ENCODE data around the gene KCNH8.
A peak's percentile ranks its signal among the peaks of the same experiment; 100 is the strongest.

KCNH8 gene

DNA sequence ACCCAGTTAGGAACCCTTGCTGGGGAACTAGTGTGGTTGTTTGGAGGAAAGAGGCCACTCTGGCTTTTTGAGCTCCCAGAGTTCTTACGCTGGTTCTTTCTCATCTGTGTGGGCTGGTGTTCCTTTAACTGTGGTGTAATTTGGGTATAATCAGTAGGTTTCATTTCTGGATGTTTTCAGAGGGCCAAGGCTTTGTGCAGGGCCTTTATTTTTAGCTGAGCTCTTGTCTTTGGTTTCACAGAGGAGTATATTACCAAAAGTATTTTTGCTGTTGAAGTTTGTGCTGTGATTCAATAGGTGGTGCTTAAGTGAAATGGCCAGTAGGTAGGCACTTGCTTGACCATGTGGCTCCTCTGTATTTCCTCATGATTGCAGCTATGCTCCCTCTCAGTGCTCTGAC lies 357.9 kb downstream of the KCNH8 start:
- DNase-seq: no peak

DNA sequence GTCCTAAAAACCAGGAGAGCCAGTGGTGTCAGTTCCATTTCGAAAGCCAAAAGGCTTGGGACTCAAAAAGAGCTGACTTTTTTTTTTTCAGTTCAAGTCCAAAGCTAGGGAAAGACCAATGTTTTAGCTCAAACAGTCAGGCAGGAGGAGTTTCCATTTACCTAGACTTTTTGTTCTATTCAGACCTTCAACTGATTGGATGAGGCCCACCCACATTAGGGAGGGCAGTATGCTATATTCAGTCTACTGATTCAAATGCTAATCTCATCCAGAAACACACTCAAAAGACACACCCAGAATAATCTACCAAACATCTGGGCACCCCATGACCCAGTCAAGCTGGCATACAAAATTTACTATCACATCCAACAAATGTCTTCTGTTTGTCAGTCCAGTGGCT lies 374.0 kb downstream of the KCNH8 start:
- DNase-seq: no peak

- no peak for DNase-seq
These were observed 377.8 kb downstream of the KCNH8 start for GRCh38 chr3:19526071-19526470.

- DNase-seq: no peak
These were observed 379.4 kb downstream of the KCNH8 start for GRCh38 chr3:19527746-19528145.

- DNase-seq: no peak
These were observed 383.1 kb downstream of the KCNH8 start for GRCh38 chr3:19531426-19531825.

DNA sequence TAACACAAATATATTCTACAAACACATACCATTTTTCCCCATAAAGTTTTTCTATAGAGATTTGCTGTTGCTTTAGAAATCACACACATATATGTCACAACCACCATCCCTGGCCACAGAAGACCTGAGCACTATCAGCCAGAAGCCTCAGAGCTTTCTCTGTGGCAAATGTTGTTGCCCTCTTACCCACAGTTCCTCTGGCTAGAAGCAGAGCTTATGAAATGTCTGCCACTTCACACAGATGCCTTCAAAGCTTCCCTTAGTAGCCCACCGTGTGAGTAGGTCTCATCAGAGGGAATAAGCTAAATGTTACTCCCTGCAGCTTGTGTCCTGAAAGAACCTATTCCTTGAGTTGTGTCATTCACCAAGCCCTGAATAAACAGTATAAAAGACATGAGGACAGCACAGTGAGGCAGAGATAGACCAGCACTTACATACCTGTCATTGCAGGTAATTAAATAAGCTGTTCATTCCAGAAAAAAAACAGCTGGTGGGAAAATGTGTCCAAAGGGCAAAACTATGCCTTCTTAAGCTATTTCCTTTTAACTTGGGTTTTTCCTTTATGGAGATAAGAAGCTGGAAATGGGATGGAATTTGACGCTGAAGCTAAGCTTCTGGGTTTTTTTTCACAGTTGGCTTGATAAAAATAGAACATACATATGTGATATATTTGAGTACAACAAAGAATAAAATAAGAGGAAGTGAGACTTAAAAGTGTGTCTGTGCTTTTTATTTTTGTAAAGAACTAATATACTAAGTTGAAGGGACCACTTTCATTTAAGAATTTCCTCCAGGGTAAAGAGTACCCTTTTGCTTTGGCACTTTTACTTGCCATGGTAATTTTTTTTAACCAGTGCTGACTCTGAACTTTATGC lies 391.4 kb downstream of the KCNH8 start:
- peak in 1 of 2 donors; percentile 44 for DNase-seq

DNA sequence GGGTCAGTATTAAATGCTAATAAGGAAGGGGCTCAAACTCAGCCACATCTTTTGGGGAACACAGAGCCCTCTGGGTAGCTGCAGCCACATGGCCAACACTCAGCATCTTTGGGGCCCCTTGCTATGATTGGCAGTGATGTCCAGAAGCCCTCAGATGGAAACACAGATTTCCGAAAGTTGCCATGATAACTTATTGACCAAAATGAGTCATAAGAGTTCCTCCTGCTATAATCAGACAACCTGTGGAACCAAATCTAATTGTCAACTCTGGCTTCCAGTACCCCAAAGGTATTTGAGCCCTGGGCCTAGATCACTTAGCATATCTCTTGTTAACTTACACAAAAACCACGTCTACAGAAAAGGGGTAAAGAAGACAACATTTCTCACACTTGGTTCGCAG lies 392.2 kb downstream of the KCNH8 start:
- no peak for DNase-seq

DNA sequence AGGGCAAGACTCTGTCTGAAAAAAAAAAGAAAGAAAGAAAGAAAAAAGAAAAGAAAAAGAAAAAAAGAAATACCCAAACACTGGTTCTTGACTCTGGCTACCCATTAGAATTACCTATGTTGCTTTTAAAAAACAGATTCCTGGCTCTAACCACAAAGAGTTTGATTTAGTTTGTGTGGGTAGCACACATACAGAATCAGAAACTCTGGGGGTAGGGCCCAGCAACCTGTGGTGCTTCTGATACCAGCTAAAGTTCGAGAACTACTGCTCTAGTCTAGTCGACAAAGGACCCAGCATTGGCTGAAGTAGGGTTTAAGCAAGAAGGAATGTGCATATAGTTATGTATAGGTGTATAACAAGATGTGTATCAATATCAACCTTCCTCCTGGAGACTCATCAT lies 393.0 kb downstream of the KCNH8 start:
- no peak for DNase-seq

GRCh38 chr3:19543212-19543841 lies 395.0 kb downstream of the KCNH8 start:
- DNase-seq: no peak

- DNase-seq: no peak
These were observed 399.6 kb downstream of the KCNH8 start for GRCh38 chr3:19547665-19548464.

DNA sequence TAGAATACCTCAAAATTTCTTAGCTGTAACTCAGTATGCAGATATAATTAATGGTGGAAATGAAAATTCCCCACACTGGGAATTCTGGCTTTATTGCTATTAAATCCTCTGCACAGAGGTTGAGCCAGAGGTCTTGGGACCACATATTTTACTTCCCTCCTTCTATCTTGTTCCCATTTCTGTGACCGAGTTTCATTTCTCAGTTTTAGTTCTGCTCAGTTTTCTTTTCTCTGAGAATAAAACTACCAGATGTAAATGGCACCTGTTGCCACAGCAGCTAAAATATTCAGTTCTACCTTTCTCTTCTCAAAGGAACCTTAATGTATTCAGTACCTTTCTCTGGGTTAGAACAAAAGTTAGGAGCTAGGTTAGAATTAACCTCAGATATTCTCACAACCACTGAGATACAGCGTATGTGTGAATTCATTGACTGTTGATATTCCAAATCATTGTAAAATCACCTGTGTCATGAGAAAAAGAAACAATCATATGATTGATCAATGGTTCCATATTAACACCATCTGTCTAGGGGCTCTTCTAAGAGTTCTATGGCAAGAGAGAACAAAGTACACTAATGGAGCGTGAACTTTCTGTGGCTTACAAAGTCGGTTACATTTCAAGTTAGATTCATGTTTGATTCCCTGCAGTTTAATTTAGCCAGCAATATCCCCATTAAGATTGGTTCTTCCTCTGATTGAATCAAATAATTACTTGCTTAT lies 411.6 kb downstream of the KCNH8 start:
- DNase-seq: no peak

DNA sequence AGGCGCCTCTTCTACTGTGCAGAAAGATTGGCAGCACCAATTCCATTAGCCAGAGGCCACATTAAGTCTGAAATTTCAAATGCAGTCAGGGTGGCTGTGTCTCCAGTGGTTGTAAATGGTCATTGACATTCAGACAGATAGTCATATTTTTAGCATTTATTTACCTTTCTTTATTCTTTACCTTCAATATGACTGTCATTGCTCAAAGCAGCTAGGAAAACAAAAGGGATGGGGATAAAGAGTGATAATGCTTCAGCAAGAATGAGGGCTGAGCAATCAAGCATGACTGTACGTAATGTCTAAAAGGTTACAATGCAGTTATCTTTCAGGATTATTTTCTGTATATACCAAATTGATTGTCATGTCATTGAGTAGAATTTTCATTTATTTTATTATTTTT lies 425.3 kb downstream of the KCNH8 start:
- no peak for DNase-seq

GRCh38 chr3:19574268-19574667 lies 426.0 kb downstream of the KCNH8 start:
- DNase-seq: no peak

GRCh38 chr3:19576343-19576742 lies 428.0 kb downstream of the KCNH8 start:
- no peak for DNase-seq
